ENCODE measurements around the gene CCDC154. TPM values are rescaled to one million over a fixed set of nuclear protein-coding genes. Genes with fewer than 3 reads are reported as not detected.
"Not testable (repeated sequence)": the region's sequence is repeated elsewhere in the genome, so short reads cannot be mapped to it uniquely, and the experiment has no call there.

The CCDC154 gene, protein sequence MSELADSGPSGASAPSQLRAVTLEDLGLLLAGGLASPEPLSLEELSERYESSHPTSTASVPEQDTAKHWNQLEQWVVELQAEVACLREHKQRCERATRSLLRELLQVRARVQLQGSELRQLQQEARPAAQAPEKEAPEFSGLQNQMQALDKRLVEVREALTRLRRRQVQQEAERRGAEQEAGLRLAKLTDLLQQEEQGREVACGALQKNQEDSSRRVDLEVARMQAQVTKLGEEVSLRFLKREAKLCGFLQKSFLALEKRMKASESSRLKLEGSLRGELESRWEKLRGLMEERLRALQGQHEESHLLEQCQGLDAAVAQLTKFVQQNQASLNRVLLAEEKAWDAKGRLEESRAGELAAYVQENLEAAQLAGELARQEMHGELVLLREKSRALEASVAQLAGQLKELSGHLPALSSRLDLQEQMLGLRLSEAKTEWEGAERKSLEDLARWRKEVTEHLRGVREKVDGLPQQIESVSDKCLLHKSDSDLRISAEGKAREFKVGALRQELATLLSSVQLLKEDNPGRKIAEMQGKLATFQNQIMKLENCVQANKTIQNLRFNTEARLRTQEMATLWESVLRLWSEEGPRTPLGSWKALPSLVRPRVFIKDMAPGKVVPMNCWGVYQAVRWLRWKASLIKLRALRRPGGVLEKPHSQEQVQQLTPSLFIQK
- polyA plus RNA-seq (ENCODE audit: insufficient read length in 4 of 4), result 1 to 10 TPM; 2.2 to 3.5 (median 2.7) TPM

DNA sequence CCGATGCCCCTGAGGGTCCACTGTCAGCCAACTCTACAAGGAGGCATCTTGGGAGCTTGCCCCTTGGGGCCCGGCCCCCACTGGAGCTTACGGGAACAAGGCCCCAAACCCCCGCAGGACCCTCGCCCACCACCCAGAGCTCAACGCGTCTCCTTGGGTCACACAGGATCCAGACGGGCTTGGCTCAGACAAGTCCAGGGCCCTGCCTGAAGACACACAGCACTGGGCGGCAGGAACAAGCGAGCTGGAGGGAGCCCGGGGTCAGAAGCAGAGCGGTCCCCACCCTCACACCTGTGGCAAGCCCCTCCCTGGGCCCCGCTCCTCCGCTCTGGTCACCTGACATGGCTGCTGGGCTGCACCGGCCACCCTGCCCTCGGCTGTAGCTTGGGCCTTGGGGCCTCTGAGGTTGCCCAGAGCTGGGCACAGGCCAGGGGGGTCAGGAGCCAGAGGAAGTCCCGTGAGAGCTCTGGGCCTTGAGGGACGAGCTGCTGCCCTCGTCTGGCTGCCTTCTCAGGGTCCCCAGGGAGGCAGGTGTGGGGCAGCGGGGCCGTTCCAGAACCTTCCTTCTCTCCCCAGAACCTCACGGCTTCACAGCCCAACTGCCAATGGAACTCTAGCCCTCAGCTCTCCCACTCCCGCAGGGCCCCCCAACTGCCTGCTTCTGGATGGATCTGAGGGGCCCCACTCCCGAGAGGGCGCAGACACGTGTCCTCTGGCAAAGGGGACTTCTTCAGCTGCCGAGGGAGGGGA, at the start of gene CCDC154:
CCDC154 (minus strand) TSS at position 577 of the 750 bp plus-strand sequence; CDS start at position 343, 234 bp downstream.
- no peak for DNase-seq (ENCODE audit: low read depth in 4 of 4, low spot score in 3 of 4)

DNA sequence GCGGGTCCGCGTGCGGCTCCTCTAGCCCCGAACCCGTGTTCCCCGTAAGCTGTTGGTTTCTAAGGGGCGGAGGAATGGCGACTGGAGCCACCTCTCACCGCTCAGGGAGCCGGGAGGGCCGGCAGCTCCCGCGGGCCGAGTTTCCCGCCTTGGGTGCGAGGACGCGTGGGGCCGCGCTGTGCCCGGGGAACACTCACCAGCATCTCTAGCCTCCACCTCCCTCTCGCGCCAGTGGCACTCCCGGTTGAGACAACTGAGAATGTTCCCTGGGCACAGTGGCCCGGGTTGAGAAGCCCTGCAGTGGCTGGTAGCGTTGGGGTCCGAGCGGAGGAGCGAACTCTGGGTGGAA, 49.4 kb upstream of the CCDC154 start:
- DNase-seq (ENCODE audit: low read depth in 4 of 4, low spot score in 3 of 4), result no peak

DNA sequence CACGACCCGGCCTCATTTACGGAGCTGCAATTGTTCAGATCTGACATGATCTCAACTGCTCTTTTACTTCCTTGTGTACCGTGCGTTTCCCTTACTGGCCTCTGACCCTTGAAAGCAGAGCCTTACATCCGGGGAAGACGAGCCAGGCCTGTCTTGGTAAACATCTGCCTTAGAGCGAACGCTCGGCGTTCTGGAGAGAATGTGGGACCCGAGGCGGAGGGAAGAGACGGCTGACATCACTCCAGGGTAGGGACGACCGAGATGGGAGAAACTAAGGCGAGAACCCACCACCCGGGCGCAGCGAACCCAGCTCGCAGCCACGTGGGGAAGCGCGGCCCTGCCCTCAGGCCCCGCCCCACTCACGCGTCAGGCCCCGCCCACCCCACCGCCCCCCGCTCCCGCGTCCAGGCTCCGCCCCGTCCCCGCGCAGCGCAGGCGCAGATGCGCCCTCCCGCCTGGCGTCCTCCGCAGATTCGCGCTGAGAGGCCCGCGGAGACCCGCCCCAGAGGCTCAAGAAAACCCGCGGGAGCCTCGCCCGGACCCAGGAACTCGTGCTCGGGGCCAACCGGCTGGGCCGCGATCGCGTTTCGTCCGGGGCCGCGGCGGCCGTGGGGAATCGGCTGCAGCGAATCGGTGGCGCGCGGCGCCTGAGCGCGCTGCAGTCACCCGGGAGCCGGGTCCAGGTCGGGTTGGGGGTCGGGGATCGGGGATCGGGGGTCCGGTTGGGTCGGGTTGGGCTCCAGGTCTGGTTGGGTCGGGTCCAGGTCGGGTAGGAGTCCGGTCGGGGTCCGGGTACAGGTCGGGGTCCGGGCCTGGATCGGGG, 48.8 kb upstream of the CCDC154 start, which contains the start of gene TELO2:
TELO2 (plus strand) TSS at position 438 of the 823 bp plus-strand sequence. CDS start 922 bp downstream, outside the sequence.
- DNase-seq (ENCODE audit: low read depth in 4 of 4, low spot score in 3 of 4), result peak; percentile 58 to 78 (median 67)

DNA sequence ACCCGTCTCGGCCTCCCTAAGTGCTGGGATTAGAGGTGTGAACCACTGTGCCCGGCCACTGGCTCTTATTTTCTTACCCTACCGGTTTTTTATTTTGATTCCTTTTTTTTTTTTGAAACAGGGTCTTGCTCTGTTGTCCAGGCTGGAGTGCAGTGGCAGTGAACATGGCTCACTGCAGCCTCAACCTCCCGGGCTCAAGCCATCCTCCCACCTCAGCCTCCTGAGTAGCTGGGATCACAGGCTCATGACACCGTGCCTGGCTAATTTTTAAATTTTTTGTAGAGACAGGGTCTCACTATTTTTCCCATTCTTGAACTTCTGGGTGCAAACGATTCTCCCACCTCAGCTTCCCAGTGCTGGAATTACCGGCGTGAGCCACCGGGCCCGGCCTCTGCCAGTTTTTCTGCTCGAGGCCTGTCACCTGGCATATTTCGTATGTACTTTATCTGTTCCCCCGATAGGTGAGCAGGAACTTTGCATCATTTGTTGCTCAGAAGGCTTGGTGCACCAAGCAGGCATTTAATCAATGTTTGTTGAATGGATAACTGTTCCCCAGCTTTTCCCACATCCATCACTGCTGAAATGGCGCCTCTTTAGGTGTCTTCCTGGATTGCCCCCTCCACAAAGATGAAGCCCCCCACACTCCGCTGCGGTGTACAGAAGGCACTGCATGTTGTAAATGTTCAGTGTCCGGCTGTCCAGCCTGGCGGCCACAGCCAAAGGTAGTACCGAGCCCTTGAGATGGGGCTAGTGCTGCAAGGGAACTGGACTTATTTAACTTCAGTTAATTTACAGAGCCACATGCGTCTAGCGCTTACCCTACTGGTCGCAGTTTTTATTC, 47.9 kb upstream of the CCDC154 start:
- DNase-seq (ENCODE audit: low read depth in 4 of 4, low spot score in 3 of 4), result no peak

DNA sequence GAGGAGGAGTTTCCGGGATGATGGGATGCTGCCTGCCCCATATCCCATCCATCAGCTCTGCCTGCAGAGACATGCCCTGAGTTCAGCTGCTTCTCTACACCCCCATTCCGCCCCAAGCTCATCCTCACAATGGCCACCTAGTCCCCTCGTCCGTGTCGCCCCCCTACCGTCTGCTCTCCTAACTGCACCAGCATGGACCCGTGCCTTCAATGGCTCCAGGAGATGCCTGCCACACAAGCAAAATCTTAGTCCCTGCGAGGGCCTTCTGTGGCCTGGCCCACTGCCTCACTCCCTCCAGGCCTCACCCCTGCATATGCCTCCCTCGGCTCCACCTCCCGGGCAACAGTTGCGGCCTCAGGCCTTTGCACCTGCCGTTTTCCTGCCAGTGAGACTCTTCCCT, 47.0 kb upstream of the CCDC154 start:
- DNase-seq (ENCODE audit: low read depth in 4 of 4, low spot score in 3 of 4), result no peak

DNA sequence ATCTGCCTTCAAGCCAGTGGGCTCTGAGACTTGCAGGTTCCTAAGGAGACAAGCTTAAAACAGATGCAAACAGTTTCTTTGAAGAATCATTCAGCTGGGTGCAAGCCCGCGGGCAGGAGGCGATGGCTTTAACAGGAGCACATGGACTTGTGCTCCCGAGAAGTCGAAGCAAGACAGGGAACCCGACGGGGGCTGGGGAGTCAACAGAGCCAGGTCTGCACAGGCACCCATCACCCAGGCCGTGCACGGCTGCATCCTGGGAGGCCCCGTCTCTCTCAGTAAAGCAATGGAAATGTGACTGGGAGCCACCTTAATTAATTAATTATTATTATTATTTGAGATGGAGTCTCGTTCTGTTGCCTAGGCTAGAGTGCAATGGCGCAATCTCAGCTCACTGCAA, 44.7 kb upstream of the CCDC154 start:
- DNase-seq (ENCODE audit: low read depth in 4 of 4, low spot score in 3 of 4), result no peak

DNA sequence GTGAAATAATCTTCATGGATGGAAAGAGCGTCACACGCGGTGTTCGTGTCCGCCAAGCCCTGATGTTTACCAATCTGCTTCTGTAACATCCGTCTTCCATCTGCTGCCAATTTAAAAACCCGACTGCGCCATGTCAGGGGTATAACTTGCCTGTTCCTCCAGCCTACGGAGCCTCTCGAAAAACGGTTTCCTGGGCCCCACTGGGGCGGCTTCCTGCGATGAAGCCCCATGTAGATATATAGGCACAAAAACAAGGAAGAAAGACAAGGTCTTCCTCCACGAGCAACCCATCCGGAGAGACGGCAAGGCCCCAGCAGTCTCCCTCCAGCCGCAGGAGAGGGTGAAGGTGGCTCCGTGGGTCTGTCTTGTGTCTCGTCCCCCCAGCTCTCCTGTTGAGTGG, 44.3 kb upstream of the CCDC154 start, which contains the start of gene PTX4:
PTX4 (minus strand) TSS at position 326 of the 400 bp plus-strand sequence; CDS start at position 291, 35 bp downstream.
- DNase-seq (ENCODE audit: low read depth in 4 of 4, low spot score in 3 of 4), result no peak

DNA sequence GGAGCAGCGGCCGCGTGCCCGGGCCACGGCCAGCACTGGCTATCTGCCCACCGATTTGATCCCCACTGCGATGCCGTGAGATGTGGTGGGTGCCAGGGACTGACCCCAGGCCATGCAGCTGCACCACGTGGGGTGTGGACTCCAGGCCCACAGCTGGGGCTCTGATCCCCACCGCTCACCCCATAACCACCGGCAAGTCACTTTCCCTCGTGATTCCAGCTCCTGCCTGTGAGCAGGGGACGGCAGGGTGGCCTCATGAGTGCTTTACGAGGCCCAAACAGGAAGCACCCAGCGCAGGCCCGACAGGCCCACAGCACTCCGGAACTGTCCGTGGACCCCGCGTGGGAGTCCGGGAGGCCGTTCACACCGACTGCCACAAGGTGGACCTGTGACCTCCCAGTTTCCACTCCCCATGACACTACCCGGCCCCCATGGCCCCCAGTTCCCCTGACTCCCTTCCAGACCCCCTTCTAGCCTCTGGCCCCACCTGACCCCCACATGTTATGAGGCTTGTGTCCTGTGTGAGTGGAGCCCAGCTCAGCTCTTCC, 43.8 kb upstream of the CCDC154 start:
- no peak for DNase-seq (ENCODE audit: low read depth in 4 of 4, low spot score in 3 of 4)

DNA sequence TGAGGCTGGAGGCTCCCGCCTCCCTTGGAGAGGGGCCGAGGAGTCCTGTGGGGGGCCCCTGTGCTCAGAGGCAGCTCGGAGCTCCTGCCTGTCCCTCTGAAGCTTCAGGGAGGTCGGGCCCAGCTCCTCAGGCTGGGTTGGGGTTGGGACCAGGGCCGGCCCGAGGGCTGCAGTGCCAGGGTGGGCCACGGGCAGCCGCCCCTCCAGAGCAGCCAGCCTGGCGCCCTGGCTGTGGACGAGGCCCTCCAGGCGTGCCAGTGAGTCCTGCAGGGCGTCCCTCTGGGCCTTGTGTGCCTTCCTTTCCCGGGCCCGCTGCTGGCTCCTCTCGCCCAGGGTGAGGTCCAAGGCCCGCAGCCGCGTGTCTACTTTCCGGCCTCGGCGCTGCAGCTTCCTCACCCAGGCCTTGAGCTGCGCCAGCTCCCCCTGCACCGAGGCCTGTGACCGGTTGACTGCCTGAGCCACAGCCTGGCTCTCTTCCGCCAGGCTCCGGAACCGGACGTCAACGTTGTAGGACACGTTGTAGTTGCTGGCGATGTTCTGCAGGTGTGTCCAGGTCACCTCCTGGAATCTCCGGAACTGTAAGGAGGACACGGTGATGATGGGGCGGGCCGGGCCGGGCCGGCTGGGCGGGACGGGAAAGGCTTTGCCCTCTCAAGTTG, 43.2 kb upstream of the CCDC154 start:
- DNase-seq (ENCODE audit: low read depth in 4 of 4, low spot score in 3 of 4), result no peak

DNA sequence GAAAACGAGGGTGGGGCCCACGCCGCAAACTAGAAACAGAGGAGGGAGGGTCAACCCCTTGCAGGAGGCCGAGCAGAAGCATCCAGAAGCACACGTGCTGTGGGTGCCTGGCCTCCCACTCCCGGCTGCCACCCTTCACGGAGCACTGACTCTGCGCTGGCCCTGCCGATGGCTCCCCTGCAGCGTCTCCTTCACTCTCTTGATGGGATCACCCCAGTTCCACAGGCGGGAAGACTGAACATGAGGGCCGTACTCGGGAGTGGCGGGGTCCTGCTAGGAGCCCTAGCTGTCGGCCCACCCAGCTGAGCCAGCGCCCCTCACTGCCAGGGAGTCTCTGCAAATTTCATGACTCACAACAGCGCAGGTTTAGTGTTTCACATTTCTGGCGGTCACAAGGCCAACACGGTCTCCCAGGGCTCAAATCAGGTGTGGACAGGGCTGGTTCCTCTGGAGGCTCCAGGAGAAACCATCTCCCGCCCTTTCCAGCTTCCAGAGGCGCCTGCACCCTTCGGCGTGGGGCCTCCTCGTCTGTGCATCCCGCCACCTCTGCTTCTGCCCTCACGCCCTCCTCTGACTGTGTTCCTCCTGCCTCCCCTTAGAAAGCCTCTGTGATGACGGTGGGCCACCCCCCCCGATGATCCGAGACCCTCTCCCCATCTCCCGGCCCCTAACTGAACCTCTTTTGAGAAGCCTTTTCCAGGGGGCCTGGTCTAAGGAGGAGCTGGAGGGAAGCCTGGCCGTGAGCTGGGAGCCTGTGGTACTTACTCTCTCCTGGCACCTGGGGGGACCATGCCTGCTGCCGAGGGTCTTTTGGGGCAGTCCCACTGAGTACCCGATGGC, 42.4 kb upstream of the CCDC154 start:
- no peak for DNase-seq (ENCODE audit: low read depth in 4 of 4, low spot score in 3 of 4)

DNA sequence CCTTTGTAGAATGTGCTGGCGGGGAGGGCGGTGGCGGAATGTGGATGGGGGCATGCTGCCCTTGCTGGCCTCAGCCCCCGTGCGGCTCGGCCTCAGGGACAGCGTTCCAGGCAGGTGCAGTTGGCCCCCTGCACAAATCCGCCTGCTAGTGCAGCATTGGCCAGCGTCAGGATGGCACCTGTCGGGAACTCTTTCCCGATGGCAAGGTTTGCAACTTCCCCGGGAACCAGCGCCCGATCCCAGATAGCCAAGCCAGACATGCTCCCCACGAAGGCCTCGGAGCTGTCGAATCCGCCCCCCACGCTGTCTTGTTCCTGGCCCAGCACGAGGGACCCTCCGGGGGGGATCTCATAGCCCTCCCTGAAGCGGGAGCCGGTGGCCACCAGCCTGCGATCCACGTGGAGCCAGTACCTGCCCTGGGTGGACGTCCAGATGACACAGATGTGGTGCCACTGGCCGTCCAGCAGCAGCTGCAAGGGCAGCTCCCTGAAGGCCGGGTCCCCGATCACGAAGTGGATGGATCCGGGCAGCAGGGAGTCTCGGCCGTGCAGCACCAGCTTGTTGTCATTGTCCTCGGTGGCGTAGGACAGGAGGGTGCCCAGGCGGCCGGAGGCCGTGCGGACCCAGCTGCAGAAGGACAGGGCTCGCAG, 41.6 kb upstream of the CCDC154 start:
- DNase-seq (ENCODE audit: low read depth in 4 of 4, low spot score in 3 of 4), result no peak

DNA sequence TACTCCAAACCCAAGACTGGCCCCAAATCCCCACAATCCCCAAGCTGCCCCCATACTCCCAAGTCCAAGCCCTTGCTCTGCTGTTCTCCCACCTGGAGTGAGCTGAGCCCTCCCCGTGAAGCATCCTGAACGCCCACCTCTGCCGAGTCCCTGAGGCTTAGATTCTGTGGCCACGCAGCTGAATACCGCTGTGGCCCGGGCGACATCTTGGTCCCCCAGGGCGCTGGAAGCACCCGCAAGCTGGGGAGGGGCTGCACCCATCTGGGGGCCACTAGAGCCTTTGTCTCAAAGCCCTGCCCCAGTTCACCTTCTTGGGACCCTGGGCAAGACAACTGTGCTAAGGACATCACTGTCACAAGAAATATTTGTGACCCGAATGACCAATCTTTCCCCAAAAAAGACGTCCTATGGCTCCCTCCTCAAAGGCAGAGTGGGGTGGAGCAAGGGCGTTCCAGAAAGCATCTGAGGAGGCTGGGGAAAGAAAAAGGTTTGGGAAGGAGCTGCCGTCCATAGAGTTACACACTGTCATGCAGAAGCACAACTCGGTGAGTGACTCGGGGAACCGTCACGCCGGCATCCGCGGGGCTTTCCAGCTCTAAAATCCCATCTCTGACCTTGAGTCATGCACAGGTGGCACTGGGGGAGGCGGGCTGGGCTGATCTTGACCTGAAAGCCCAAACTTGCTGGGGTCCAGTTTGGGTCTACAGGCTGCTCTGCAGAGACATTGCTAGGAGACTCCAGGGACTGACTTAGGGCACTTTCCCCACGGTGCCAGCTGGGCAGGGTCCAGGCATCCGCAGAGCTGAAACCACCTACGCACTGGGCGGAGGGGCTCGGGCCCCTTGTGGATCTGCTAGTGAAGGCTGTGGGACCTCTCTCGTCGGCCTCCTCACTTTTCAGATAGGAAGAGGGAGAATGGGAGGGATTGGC, 37.8 kb upstream of the CCDC154 start:
- DNase-seq (ENCODE audit: low read depth in 4 of 4, low spot score in 3 of 4), result no peak

DNA sequence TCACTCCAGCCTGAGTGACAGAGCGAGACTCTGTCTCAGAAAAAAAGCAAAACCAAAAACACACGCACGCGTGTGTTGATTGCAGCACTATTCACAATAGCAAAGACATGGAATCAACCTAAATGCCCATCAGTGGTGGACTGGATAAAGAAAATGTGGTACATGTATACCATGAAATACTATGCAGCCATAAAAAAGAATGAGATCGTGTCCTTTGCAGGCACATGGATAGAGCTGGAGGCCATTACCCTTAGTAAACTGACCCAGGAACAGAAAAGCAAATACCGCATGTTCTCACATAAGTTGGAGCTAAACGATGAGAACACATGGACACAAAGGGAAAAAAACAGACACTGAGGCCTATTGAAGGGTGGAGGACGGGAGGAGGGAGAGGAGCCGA, 34.6 kb upstream of the CCDC154 start:
- not testable (repeated sequence) for DNase-seq (ENCODE audit: low read depth in 4 of 4, low spot score in 3 of 4)

DNA sequence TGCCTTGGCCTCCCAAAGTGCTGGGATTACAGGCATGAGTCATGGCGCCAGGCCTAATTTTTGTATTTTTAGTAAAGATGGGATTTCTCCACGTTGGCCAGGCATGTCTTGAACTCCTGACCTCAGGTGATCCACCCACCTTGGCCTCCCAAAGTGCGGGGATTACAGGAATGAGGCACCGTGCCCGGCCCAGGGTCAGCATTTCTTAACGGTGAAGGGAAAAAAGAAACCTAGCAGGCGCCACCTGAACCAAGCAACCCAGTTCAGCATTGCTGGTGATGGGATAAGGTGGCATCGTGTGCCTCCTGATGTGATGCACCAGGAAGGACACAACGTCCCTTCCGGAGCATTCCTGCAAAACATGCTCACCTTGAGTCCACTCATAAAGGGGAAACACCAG, 32.7 kb upstream of the CCDC154 start:
- DNase-seq (ENCODE audit: low read depth in 4 of 4, low spot score in 3 of 4), result no peak

DNA sequence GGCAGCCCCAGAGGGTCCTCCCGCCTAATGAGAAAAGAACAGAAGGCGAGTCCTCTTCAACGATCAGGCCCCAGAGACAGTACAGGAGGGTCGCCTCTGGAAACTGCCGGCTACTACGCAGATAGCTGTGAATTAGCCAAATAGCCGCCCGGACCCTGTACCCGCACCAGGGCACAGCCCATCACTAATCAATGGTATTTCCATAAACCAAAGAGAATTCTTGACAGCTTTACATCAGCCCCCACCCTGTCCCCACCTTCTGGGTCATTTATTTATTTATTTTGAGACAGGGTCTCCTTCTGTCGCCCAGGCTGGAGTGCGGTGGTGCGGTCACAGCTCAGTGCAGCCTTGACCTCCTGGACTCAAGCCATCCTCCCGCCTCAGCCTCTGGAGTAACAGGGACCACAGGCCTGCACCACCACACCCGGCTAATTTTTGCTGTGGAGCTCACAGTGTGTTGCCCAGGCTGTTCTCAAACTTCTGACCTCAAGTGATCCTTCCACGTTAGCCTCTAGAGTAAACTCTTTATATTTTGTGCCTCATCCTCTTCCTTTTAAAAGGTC, 31.3 kb upstream of the CCDC154 start:
- no peak for DNase-seq (ENCODE audit: low read depth in 4 of 4, low spot score in 3 of 4)
